Measurements from ENCODE around the gene TANGO6. TPM values are rescaled to one million over a fixed set of nuclear protein-coding genes. Genes with fewer than 3 reads are reported as not detected.

The TANGO6 gene
- total and polyA plus RNA-seq, 2 of the 8 experiments (the other 6 are each of a cell fraction or from before 2014, with no cell fraction given), result 5.0 to 19.5 TPM

GRCh38 chr16:69087161-69087581 lies 243.8 kb downstream of the TANGO6 start (continued):
- TF ChIP-seq EGR1 (IDR thresholded peaks at IDR 0.05; ENCODE audit: borderline replicate concordance, low read depth, low read length), result no peak
- TF ChIP-seq CBX5 (IDR thresholded peaks at IDR 0.05; ENCODE audit: low read depth, low read length), result no peak
